PC-3 (cell line): ENCODE measurements around the gene IBA57. TPM values are rescaled to one million over a fixed set of nuclear protein-coding genes. Genes with fewer than 3 reads are reported as not detected.

Experiments
- ATAC-seq: fragments of 200-7000 bp; cut with Tn5 transposase; 2 replicates; pipeline ENCODE4 v1.9.1; 2020; ENCODE audit warnings: mild to moderate bottlenecking, moderate library complexity
- BruUV-seq: library from RNA; stranded (reverse); fragments of 400-500 nt; replicated peaks from 2 replicates; lab custom pipeline; 2021; lab: Mats Ljungman, UMichigan
- CTCF ChIA-PET: fragments of 300-600 bp; sonication (Branson Sonifier 250); formaldehyde crosslinking; loops from one replicate; lab custom pipeline; 2022; ENCODE audit warnings: antibody characterized with exemption; lab: Charles Lee
- POLR2A ChIA-PET: fragments of 300-600 bp; sonication (Branson Sonifier 250); formaldehyde crosslinking; loops from one replicate; lab custom pipeline; 2022; ENCODE audit warnings: antibody characterized with exemption; ENCODE audit not compliant: unreplicated experiment; lab: Charles Lee
- DNase-seq: peaks from one replicate; pipeline ENCODE4 v3.0.0-alpha.2; 2015
- H2AFZ ChIP-seq: fragments of 300-600 bp; sonication (generic); 2 replicates; pipeline ENCODE4 v1.6.0; 2016; ENCODE audit warnings: antibody characterized with exemption, low read length
- H3F3A ChIP-seq: fragments of 300-600 bp; sonication (generic); one replicate; pipeline ENCODE4 v1.6.0; 2017; ENCODE audit warnings: antibody characterized with exemption, low read length, control low read depth, mild to moderate bottlenecking; ENCODE audit not compliant: unreplicated experiment
- H3K27ac ChIP-seq: fragments of 300-600 bp; sonication (generic); 2 replicates; pipeline ENCODE4 v1.5.1; 2016; ENCODE audit warnings: mild to moderate bottlenecking, low read length
- H3K27me3 ChIP-seq: fragments of 300-600 bp; sonication (generic); 2 replicates; pipeline ENCODE4 v1.6.1; 2016; ENCODE audit warnings: low read length, mixed read lengths
- H3K36me3 ChIP-seq: fragments of 300-600 bp; sonication (generic); 2 replicates; pipeline ENCODE4 v1.6.1; 2016; ENCODE audit warnings: low read depth, mixed run types, low read length, mixed read lengths
- H3K4me1 ChIP-seq: fragments of 300-600 bp; sonication (generic); 2 replicates; pipeline ENCODE4 v1.5.1; 2016; ENCODE audit warnings: low read length; ENCODE audit not compliant: insufficient read depth
- H3K4me2 ChIP-seq: fragments of 300-600 bp; sonication (generic); 2 replicates; pipeline ENCODE4 v1.6.0; 2016; ENCODE audit warnings: low read length
- H3K4me3 ChIP-seq: fragments of 300-600 bp; sonication (generic); 2 replicates; pipeline ENCODE4 v1.5.1; 2016; ENCODE audit warnings: mild to moderate bottlenecking, low read length, mixed read lengths
- H3K79me2 ChIP-seq: fragments of 300-600 bp; sonication (generic); 2 replicates; pipeline ENCODE4 v1.6.1; 2017; ENCODE audit warnings: low read length, mixed read lengths
- H3K9ac ChIP-seq: fragments of 300-600 bp; sonication (generic); 2 replicates; pipeline ENCODE4 v1.6.0; 2016; ENCODE audit warnings: mild to moderate bottlenecking, low read length
- H3K9me2 ChIP-seq: fragments of 300-600 bp; sonication (generic); replicated peaks from 2 replicates; pipeline ENCODE4 v1.6.1; 2016; ENCODE audit warnings: mixed run types, low read length, mixed read lengths
- H3K9me3 ChIP-seq: fragments of 300-600 bp; sonication (generic); 2 replicates; pipeline ENCODE4 v1.6.1; 2016; ENCODE audit warnings: low read length, mixed read lengths
- H4K20me1 ChIP-seq: fragments of 300-600 bp; sonication (generic); 2 replicates; pipeline ENCODE4 v1.6.1; 2016; ENCODE audit warnings: low read length, mixed read lengths
- EZH2 ChIP-seq: fragments of 300-600 bp; sonication (generic); IDR thresholded peaks from one replicate; pipeline ENCODE4 v1.6.1; 2017; ENCODE audit warnings: antibody characterized with exemption, mild to moderate bottlenecking, low read length; ENCODE audit not compliant: unreplicated experiment
- EZH2phosphoT487 ChIP-seq: fragments of 300-600 bp; sonication (generic); IDR thresholded peaks from 2 replicates; pipeline ENCODE4 v1.6.1; 2018; ENCODE audit warnings: mild to moderate bottlenecking, antibody characterized with exemption, low read length, borderline replicate concordance
- intact Hi-C: fragments of 100-400 bp; cut with micrococcal nuclease; formaldehyde crosslinking; loops from 2 replicates; pipeline ENCODE4 v1.9.0; 2023
- total RNA-seq: library from RNA; depleted of rRNA; stranded (reverse); fragments of >200 nt; gene quantifications from 2 replicates; pipeline ENCODE4 v1.2.3, GENCODE V29; 2014
- TF ChIP-seq, protein P1 (sequence below): fragments of 300-600 bp; sonication (generic); conservative IDR thresholded peaks from 2 replicates; pipeline ENCODE4 v1.5.1; 2017; ENCODE audit warnings: antibody characterized with exemption, low read depth, mild to moderate bottlenecking, low read length

The IBA57 gene
- total RNA-seq, 1 experiment from 2014 or later: 18.3 TPM

GRCh38 chr1:228144193-228144992 lies 21.2 kb upstream of the IBA57 start:
- no peaks in the 10 kb centered on the region for H3K9me3 ChIP-seq
- no TSS peak for BruUV-seq
- H3K36me3 ChIP-seq: peaks cover 13% of the 10 kb centered on the region
- H3F3A ChIP-seq: no peaks in the 10 kb centered on the region
- H3K4me2 ChIP-seq: no peak overlapping the region
- H3K79me2 ChIP-seq: peaks cover 76% of the 10 kb centered on the region
- H3K4me3 ChIP-seq: no peak overlapping the region
- no peak for DNase-seq
- intact Hi-C loops: loop anchor here (5.0 kb wide), 1 partner anchor 263 kb away; the partner anchor contains the start of gene TRIM11
- H3K4me1 ChIP-seq: peaks cover 23% of the 10 kb centered on the region
- TF ChIP-seq EZH2 (no peak), EZH2phosphoT487 (no peak)
- TF ChIP-seq, protein P1, sequence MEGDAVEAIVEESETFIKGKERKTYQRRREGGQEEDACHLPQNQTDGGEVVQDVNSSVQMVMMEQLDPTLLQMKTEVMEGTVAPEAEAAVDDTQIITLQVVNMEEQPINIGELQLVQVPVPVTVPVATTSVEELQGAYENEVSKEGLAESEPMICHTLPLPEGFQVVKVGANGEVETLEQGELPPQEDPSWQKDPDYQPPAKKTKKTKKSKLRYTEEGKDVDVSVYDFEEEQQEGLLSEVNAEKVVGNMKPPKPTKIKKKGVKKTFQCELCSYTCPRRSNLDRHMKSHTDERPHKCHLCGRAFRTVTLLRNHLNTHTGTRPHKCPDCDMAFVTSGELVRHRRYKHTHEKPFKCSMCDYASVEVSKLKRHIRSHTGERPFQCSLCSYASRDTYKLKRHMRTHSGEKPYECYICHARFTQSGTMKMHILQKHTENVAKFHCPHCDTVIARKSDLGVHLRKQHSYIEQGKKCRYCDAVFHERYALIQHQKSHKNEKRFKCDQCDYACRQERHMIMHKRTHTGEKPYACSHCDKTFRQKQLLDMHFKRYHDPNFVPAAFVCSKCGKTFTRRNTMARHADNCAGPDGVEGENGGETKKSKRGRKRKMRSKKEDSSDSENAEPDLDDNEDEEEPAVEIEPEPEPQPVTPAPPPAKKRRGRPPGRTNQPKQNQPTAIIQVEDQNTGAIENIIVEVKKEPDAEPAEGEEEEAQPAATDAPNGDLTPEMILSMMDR: no peak
- H4K20me1 ChIP-seq: peaks cover 57% of the 10 kb centered on the region
- no peak overlapping the region for H2AFZ ChIP-seq
- no peaks in the 10 kb centered on the region for H3K9me2 ChIP-seq
- no peak overlapping the region for H3K27ac ChIP-seq
- no peak overlapping the region for H3K9ac ChIP-seq
- no peak for ATAC-seq
- H3K27me3 ChIP-seq: no peaks in the 10 kb centered on the region
- POLR2A ChIA-PET: no interaction called here
- CTCF ChIA-PET: no interaction called here

DNA sequence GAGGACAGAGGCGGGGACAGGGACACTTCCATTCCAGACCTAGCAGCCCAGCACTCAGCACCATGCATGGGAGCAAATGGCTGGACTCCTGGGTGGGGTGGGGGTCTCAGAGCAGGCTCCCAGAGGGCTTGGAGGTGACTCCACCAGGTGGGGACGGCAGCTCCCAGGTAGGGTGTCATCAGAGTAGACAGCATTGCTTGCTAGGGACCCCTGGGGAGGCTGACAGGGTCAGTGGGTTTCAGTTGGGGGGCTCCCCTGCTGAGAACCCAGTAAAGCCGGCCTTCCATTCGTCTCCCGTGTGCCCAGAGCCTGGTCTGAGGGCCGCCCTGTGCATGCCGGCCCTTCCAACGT lies 20.6 kb upstream of the IBA57 start:
- peaks cover 76% of the 10 kb centered on the region for H3K79me2 ChIP-seq
- peaks cover 57% of the 10 kb centered on the region for H4K20me1 ChIP-seq

More for the DNA sequence above, 20.6 kb upstream of the IBA57 start:
- intact Hi-C loops: loop anchor here (5.0 kb wide), 1 partner anchor 262 kb away; the partner anchor contains the start of gene TRIM11
- Histone ChIP-seq H3F3A (no peaks in the 10 kb centered on the region), H2AFZ (no peak overlapping the region), H3K4me2 (no peak overlapping the region), H3K4me3 (no peak overlapping the region), H3K27ac (no peak overlapping the region), H3K9me2 (no peaks in the 10 kb centered on the region), H3K4me1 (peaks cover 23% of the 10 kb centered on the region), H3K27me3 (no peaks in the 10 kb centered on the region), H3K9me3 (no peaks in the 10 kb centered on the region), H3K9ac (no peak overlapping the region), H3K36me3 (peaks cover 13% of the 10 kb centered on the region)
- no peak for DNase-seq
- ATAC-seq: no peak
- BruUV-seq: no TSS peak
- ChIA-PET POLR2A (no interaction called here), CTCF (no interaction called here)
- no peak for TF ChIP-seq EZH2
- TF ChIP-seq, protein P1: no peak
- no peak for TF ChIP-seq EZH2phosphoT487
